Activated CD8-positive, alpha-beta memory T cell treated with anti-CD3 and anti-CD28 coated beads, Interleukin-2, amount 50 U/mL, for 4 hours (primary cell): ENCODE results near the gene ANO1.
"Not testable (repeated sequence)": the region's sequence is repeated elsewhere in the genome, so short reads cannot be mapped to it uniquely, and the experiment has no call there.

Source experiments
- DNase-seq: peaks from one replicate; pipeline ENCODE4 v3.0.0-alpha.2; 2020

The ANO1 gene

GRCh38 chr11:70078095-70078780 lies at the start of gene ANO1:
Gene ANO1 (plus strand): TSS chr11:70078317. CDS start chr11:70078607, 290 bp downstream.
- no peak for DNase-seq

- DNase-seq, result no peak
Observed at GRCh38 chr11:70029115-70029860, 48.8 kb upstream of the ANO1 start.

- DNase-seq, result no peak
Observed at GRCh38 chr11:70029861-70030380, 48.2 kb upstream of the ANO1 start.

GRCh38 chr11:70030412-70030811 lies 47.7 kb upstream of the ANO1 start:
- DNase-seq, result no peak

- DNase-seq, result no peak
Observed at GRCh38 chr11:70031631-70032469, 46.3 kb upstream of the ANO1 start.

- DNase-seq, result no peak
Observed at GRCh38 chr11:70032470-70032795, 45.7 kb upstream of the ANO1 start.

GRCh38 chr11:70032943-70033710 lies 45.0 kb upstream of the ANO1 start:
- no peak for DNase-seq

- no peak for DNase-seq
Observed at GRCh38 chr11:70033711-70034070, 44.4 kb upstream of the ANO1 start.

- DNase-seq, result no peak
Observed at GRCh38 chr11:70034740-70035365, 43.3 kb upstream of the ANO1 start.

- DNase-seq, result not testable (repeated sequence)
Observed at GRCh38 chr11:70035665-70036064, 42.5 kb upstream of the ANO1 start.

GRCh38 chr11:70036971-70037882 lies 40.9 kb upstream of the ANO1 start:
- no peak for DNase-seq

GRCh38 chr11:70038034-70038834 lies 39.9 kb upstream of the ANO1 start:
- DNase-seq, result no peak

GRCh38 chr11:70040452-70040851 lies 37.7 kb upstream of the ANO1 start:
- DNase-seq, result no peak

GRCh38 chr11:70040869-70041501 lies 37.1 kb upstream of the ANO1 start:
- DNase-seq, result no peak

GRCh38 chr11:70043482-70043881 lies 34.6 kb upstream of the ANO1 start:
- DNase-seq, result no peak

GRCh38 chr11:70046089-70046488 lies 32.0 kb upstream of the ANO1 start:
- DNase-seq, result no peak

- no peak for DNase-seq
Observed at GRCh38 chr11:70048279-70049024, 29.7 kb upstream of the ANO1 start.

GRCh38 chr11:70049045-70049444 lies 29.1 kb upstream of the ANO1 start:
- DNase-seq, result no peak

- no peak for DNase-seq
Observed at GRCh38 chr11:70050243-70050642, 27.9 kb upstream of the ANO1 start.
